Adrenal gland (tissue), 5 donors: ENCODE data around the gene TRPV4.

Source experiments
- POLR2A ChIP-seq, 2 donors: fragments of 450-650 bp; IDR thresholded peaks; one replicate each; pipeline ENCODE4 v1.6.1; 2017; ENCODE audit warnings: antibody characterized with exemption in 2 of 2, mild to moderate bottlenecking in 2 of 2, moderate library complexity in 1 of 2
- TF ChIP-seq, protein P1 (sequence below), 6 experiments: fragments of 450-650 bp in 4 of 6; fragments of 200-600 bp in 2 of 6; sonication (generic) in 1 of 6; IDR thresholded peaks; 1 replicate in 5 of 6; 2 replicates in 1 of 6; pipeline versions ENCODE4 v1.5.1 to v1.8.0; 2016 to 2021; ENCODE audit warnings: antibody characterized with exemption in 6 of 6, mild to moderate bottlenecking in 2 of 6, moderate library complexity in 1 of 6
- donor health status: DM: no; HTN: no; CAD: no.

- TF ChIP-seq, protein P1, sequence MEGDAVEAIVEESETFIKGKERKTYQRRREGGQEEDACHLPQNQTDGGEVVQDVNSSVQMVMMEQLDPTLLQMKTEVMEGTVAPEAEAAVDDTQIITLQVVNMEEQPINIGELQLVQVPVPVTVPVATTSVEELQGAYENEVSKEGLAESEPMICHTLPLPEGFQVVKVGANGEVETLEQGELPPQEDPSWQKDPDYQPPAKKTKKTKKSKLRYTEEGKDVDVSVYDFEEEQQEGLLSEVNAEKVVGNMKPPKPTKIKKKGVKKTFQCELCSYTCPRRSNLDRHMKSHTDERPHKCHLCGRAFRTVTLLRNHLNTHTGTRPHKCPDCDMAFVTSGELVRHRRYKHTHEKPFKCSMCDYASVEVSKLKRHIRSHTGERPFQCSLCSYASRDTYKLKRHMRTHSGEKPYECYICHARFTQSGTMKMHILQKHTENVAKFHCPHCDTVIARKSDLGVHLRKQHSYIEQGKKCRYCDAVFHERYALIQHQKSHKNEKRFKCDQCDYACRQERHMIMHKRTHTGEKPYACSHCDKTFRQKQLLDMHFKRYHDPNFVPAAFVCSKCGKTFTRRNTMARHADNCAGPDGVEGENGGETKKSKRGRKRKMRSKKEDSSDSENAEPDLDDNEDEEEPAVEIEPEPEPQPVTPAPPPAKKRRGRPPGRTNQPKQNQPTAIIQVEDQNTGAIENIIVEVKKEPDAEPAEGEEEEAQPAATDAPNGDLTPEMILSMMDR (IDR thresholded peaks at IDR 0.05), result peak; percentile 73 to 91 (median 88)
- no peak for TF ChIP-seq POLR2A (IDR thresholded peaks at IDR 0.05)
Measured at GRCh38 chr12:109775172-109775881, 57.9 kb downstream of the TRPV4 start.
